CD14-positive monocyte (primary cell): Measurements from ENCODE around the gene CD81. TPM values are rescaled to one million over a fixed set of nuclear protein-coding genes. Genes with fewer than 3 reads are reported as not detected.
A peak's percentile ranks its signal among the peaks of the same experiment; 100 is the strongest.

Experiments
- DNase-seq, 3 donors: peaks; one replicate each; pipeline ENCODE4 v3.0.0-alpha.2; 2011 to 2022
- H2AFZ ChIP-seq: 2 replicates; pipeline ENCODE4 v1.6.0; 2012; ENCODE audit warnings: mild to moderate bottlenecking, low read depth, low read length, inconsistent platforms; ENCODE audit not compliant: insufficient read depth, poor library complexity, severe bottlenecking
- H3K27ac ChIP-seq, 2 donors: 1 replicate in 1 of 2; 2 replicates in 1 of 2; pipeline ENCODE4 v1.5.1; 2012 to 2013; ENCODE audit warnings: low read length in 2 of 2, control low read depth in 1 of 2, inconsistent platforms in 1 of 2, low read depth in 1 of 2, mild to moderate bottlenecking in 1 of 2
- H3K27me3 ChIP-seq, 2 donors: one replicate each; pipeline versions ENCODE4 v1.6.0 to v1.6.1; 2011 to 2013; ENCODE audit warnings: low read length in 2 of 2; ENCODE audit not compliant: control insufficient read depth in 2 of 2, insufficient read depth in 2 of 2
- H3K36me3 ChIP-seq, 2 donors: replicated peaks in 1 of 2; 1 replicate in 1 of 2; 2 replicates in 1 of 2; pipeline versions ENCODE4 v1.5.1 to v1.6.1; 2012 to 2013; ENCODE audit warnings: low read length in 2 of 2, control low read depth in 1 of 2, inconsistent platforms in 1 of 2, mild to moderate bottlenecking in 1 of 2; ENCODE audit not compliant: insufficient read depth in 2 of 2, control insufficient read depth in 1 of 2
- H3K4me1 ChIP-seq, 2 donors: 1 replicate in 1 of 2; 2 replicates in 1 of 2; pipeline versions ENCODE4 v1.5.1 to v1.6.1; 2012 to 2013; ENCODE audit warnings: low read length in 2 of 2, control low read depth in 1 of 2, inconsistent platforms in 1 of 2, mild to moderate bottlenecking in 1 of 2, moderate library complexity in 1 of 2; ENCODE audit not compliant: insufficient read depth in 2 of 2, control insufficient read depth in 1 of 2
- H3K4me2 ChIP-seq: replicated peaks from 2 replicates; pipeline ENCODE3; 2012; ENCODE audit warnings: low read length, moderate library complexity, mild to moderate bottlenecking; ENCODE audit not compliant: poor library complexity, severe bottlenecking; ENCODE audit errors: extremely low read depth
- H3K4me3 ChIP-seq, 3 experiments: fragments of 200-600 bp in 1 of 3; sonication (generic) in 1 of 3; replicated peaks in 1 of 3; 1 replicate in 2 of 3; 2 replicates in 1 of 3; pipeline ENCODE4 v1.5.1; 2011 to 2013; ENCODE audit warnings: low read length in 3 of 3, mild to moderate bottlenecking in 3 of 3, control low read depth in 2 of 3, low read depth in 2 of 3, inconsistent platforms in 1 of 3, moderate library complexity in 1 of 3
- H3K79me2 ChIP-seq: 2 replicates; pipeline ENCODE4 v1.6.0; 2012; ENCODE audit warnings: mild to moderate bottlenecking, control low read depth, inconsistent platforms, low read length, moderate library complexity; ENCODE audit not compliant: insufficient read depth
- H3K9ac ChIP-seq: 2 replicates; pipeline ENCODE4 v1.6.0; 2017; ENCODE audit warnings: low read length, mild to moderate bottlenecking; ENCODE audit not compliant: insufficient read depth, poor library complexity, severe bottlenecking
- H3K9me3 ChIP-seq, 2 donors: replicated peaks in 1 of 2; 1 replicate in 1 of 2; 2 replicates in 1 of 2; pipeline versions ENCODE4 v1.5.1 to v1.6.1; 2012 to 2013; ENCODE audit warnings: low read length in 2 of 2, control low read depth in 1 of 2; ENCODE audit not compliant: control insufficient read depth in 1 of 2, insufficient read depth in 1 of 2
- H4K20me1 ChIP-seq: 2 replicates; pipeline ENCODE4 v1.6.0; 2012; ENCODE audit warnings: mild to moderate bottlenecking, low read length, control low read depth, moderate library complexity; ENCODE audit not compliant: insufficient read depth
- H3K27ac Mint-ChIP-seq, 7 donors: one replicate each; pipeline ENCODE4 v1.8.0; 2020; ENCODE audit warnings: mild to moderate bottlenecking in 7 of 7, mixed read lengths in 7 of 7, moderate library complexity in 6 of 7, inconsistent platforms in 2 of 7
- H3K27me3 Mint-ChIP-seq, 3 donors: one replicate each; pipeline ENCODE4 v1.8.0; 2021 to 2022; ENCODE audit warnings: low read depth in 3 of 3, mild to moderate bottlenecking in 3 of 3, mixed read lengths in 3 of 3, moderate library complexity in 3 of 3, inconsistent platforms in 1 of 3
- H3K36me3 Mint-ChIP-seq, 2 donors: one replicate each; pipeline ENCODE4 v1.8.0; 2020; ENCODE audit warnings: mixed read lengths in 2 of 2, inconsistent platforms in 1 of 2, mild to moderate bottlenecking in 1 of 2
- H3K4me1 Mint-ChIP-seq: one replicate; pipeline ENCODE4 v1.8.0; 2020; ENCODE audit warnings: mild to moderate bottlenecking, mixed read lengths
- H3K4me3 Mint-ChIP-seq, 2 donors: one replicate each; pipeline ENCODE4 v1.8.0; 2020; ENCODE audit warnings: mild to moderate bottlenecking in 2 of 2, mixed read lengths in 2 of 2, moderate library complexity in 1 of 2
- H3K9me3 Mint-ChIP-seq, 7 donors: one replicate each; pipeline ENCODE4 v1.8.0; 2020 to 2022; ENCODE audit warnings: mixed read lengths in 7 of 7, mild to moderate bottlenecking in 6 of 7, moderate library complexity in 6 of 7, inconsistent platforms in 2 of 7
- WGBS: methylation state at CpG from one replicate; pipeline ENCODE4 v1.1.5; 2013; ENCODE audit warnings: missing lambda C conversion rate; ENCODE audit not compliant: insufficient coverage; 5-methylcytosine and 5-hydroxymethylcytosine counted together
- intact Hi-C, 2 donors: fragments of 100-400 bp; cut with micrococcal nuclease; formaldehyde crosslinking; loops; one replicate each; pipeline versions ENCODE4 v1.15.0 to v1.15.1; 2023
- polyA plus RNA-seq, 3 donors: library from polyadenylated mRNA; depleted of rRNA in 1 of 3; unstranded in 2 of 3; stranded (reverse) in 1 of 3; fragments of 300-500 nt in 2 of 3; fragments of >200 nt in 1 of 3; fragmentation: Illumina TruSeq in 2 of 3; gene quantifications; 1 replicate in 2 of 3; 2 replicates in 1 of 3; pipeline ENCODE4 v1.2.3, GENCODE V29; 2012 to 2021
- TF ChIP-seq, protein P1 (sequence below): fragments of 200-600 bp; IDR thresholded peaks from one replicate; pipeline ENCODE4 v1.8.0; 2022; ENCODE audit warnings: antibody characterized with exemption, mild to moderate bottlenecking

CD81 gene
- polyA plus RNA-seq, 3 donors, result 3.2 to 74.9 (median 12.3) TPM

- intact Hi-C loops, result loop anchor here in 1 of 2 donors (10.0 kb wide), 1 partner anchor 61 kb away; no protein-coding TSS in a partner anchor
- H3K4me3 Mint-ChIP-seq, result no peak overlapping the region
- H3K79me2 ChIP-seq, result no peaks in the 10 kb centered on the region
- no peak overlapping the region for H3K27ac Mint-ChIP-seq
- no peak for DNase-seq
- no peaks in the 10 kb centered on the region for H3K27me3 ChIP-seq
- H3K4me2 ChIP-seq, result no peak overlapping the region
- no peak overlapping the region for H3K9ac ChIP-seq
- peaks cover 2 to 12% (median 5%) of the 10 kb centered on the region in 3 donors for H3K27me3 Mint-ChIP-seq
- H2AFZ ChIP-seq, result no peak overlapping the region
- TF ChIP-seq, protein P1, sequence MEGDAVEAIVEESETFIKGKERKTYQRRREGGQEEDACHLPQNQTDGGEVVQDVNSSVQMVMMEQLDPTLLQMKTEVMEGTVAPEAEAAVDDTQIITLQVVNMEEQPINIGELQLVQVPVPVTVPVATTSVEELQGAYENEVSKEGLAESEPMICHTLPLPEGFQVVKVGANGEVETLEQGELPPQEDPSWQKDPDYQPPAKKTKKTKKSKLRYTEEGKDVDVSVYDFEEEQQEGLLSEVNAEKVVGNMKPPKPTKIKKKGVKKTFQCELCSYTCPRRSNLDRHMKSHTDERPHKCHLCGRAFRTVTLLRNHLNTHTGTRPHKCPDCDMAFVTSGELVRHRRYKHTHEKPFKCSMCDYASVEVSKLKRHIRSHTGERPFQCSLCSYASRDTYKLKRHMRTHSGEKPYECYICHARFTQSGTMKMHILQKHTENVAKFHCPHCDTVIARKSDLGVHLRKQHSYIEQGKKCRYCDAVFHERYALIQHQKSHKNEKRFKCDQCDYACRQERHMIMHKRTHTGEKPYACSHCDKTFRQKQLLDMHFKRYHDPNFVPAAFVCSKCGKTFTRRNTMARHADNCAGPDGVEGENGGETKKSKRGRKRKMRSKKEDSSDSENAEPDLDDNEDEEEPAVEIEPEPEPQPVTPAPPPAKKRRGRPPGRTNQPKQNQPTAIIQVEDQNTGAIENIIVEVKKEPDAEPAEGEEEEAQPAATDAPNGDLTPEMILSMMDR, result no peak
- no peak overlapping the region for H3K27ac ChIP-seq
- H3K4me3 ChIP-seq, result no peak overlapping the region
- H3K9me3 ChIP-seq, result no peaks in the 10 kb centered on the region
- no peaks in the 10 kb centered on the region for H4K20me1 ChIP-seq
- no peaks in the 10 kb centered on the region for H3K36me3 ChIP-seq
- WGBS, result 79% methylated on average over 29 of the region's 34 CpGs
- no peaks in the 10 kb centered on the region for H3K36me3 Mint-ChIP-seq
- H3K9me3 Mint-ChIP-seq, result no peaks in the 10 kb centered on the region
- peaks cover 2% of the 10 kb centered on the region for H3K4me1 Mint-ChIP-seq
- peaks cover 4 to 6% of the 10 kb centered on the region in 2 donors for H3K4me1 ChIP-seq
These were observed 38.7 kb downstream of the CD81 start for GRCh38 chr11:2415601-2416380.

- TF ChIP-seq, protein P1, result no peak
- H3K9me3 ChIP-seq, result no peaks in the 10 kb centered on the region
- no peaks in the 10 kb centered on the region for H3K36me3 ChIP-seq
- DNase-seq, result no peak
- no peak overlapping the region for H3K27ac ChIP-seq
- Mint-ChIP-seq H3K27ac (peak overlapping the region in 2 of 7 donors; percentile 50 to 53), H3K4me3 (no peak overlapping the region), H3K36me3 (no peaks in the 10 kb centered on the region), H3K27me3 (peaks cover 2 to 17% (median 5%) of the 10 kb centered on the region in 3 donors), H3K4me1 (peaks cover 2% of the 10 kb centered on the region), H3K9me3 (no peaks in the 10 kb centered on the region)
- H3K9ac ChIP-seq, result no peak overlapping the region
- no peaks in the 10 kb centered on the region for H4K20me1 ChIP-seq
- H3K4me2 ChIP-seq, result no peak overlapping the region
- no peak overlapping the region for H2AFZ ChIP-seq
- H3K27me3 ChIP-seq, result no peaks in the 10 kb centered on the region
- no peak overlapping the region for H3K4me3 ChIP-seq
- peaks cover 4 to 6% of the 10 kb centered on the region in 2 donors for H3K4me1 ChIP-seq
- 89% methylated on average over 15 of the region's 18 CpGs for WGBS
- intact Hi-C loops, result loop anchor here in 1 of 2 donors (10.0 kb wide), 1 partner anchor 62 kb away; no protein-coding TSS in a partner anchor
- no peaks in the 10 kb centered on the region for H3K79me2 ChIP-seq
These were observed 39.7 kb downstream of the CD81 start for GRCh38 chr11:2416765-2417164.
